Glomerular visceral epithelial cell (primary cell): ENCODE measurements around the gene ANXA9.
A peak's percentile ranks its signal among the peaks of the same experiment; 100 is the strongest.

ENCODE experiments used
- DNase-seq: peaks from one replicate; pipeline ENCODE4 v3.0.0-alpha.2; 2016; ENCODE audit errors: extremely low spot score

The ANXA9 gene

GRCh38 chr1:150974580-150975478 lies 7.3 kb upstream of the ANXA9 start, which contains the start of gene CERS2:
CERS2 (minus strand) TSS chr1:150974835; CDS start chr1:150969090, 5,745 bp downstream.
- peak; percentile 87 for DNase-seq

- DNase-seq, result no peak
These were observed 5.7 kb upstream of the ANXA9 start for GRCh38 chr1:150976401-150976821.

DNA sequence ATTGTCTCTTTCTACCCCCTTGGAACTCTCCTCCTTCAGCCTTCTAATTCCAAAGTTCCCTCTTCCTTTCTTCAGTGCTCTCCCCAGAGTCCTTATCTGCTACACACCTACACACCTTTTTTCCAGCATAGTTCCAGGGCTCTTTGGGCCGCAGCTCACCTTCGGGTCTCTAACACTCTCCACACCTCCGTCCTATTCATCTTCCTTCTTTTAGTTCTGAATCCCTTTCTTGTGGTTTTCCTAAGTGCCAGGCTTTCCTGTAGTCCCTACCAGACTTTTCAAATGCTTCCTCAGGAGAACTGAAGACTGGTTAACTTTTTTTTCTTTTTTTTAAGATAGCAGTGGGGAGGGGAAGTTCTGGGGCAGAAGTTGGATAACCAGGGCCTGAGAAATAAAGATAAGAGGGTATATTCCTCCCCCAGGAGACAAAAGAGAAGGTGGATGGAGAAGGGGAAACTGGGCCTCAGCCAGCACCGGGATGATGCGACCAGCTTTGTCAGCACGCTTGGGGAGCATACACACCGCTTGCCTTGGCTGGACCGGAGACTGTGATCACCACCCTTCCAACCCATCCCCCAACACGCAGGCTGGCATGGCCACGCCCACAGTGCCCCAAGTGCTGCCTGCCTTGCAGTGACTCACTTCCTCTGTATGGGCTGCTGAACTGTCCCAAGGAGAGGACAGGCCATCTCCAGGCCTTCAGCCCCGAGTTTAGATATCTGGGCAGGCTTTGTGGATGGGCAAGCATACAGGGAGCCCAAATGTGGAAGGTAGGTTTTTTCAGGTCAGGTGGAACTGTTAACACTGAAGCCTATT lies 5.0 kb upstream of the ANXA9 start:
- peak; percentile 93 for DNase-seq

- DNase-seq, result peak; percentile 91
These were observed 2.7 kb upstream of the ANXA9 start for GRCh38 chr1:150979092-150980056.

DNA sequence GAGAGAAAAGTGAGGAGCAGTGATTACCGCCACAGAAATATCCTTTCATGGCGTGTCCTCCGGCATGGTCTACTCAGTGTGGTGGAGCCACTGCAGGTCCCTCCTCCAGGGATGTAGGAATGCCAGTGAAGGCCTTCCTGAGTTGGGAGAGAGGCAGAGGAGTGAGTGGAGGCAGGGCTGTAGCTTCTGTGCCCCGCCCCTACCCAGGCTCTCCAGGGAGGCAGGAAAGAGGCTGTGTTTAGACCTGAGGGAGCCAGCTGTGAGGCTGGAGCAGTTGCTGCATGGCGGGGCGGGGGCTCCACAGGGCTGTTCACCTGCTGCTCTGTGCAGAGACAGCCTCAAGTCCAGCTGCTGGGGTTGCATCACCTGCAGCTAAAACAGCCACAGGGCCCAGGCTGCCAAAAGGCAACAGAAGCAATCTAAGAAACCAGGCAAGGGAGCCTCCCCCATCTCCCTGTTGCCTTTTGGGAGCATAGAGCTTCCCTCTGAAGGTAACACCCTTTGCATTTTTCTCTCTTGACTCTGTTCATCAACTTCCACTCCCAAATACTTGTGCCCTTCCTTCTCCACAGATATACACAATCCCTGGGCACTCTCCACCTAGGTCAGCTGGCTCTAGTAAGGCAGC lies 801 bp upstream of the ANXA9 start:
- no peak for DNase-seq

GRCh38 chr1:150985179-150985825 lies 3.2 kb downstream of the ANXA9 start:
- DNase-seq, result no peak

- no peak for DNase-seq
These were observed 5.8 kb downstream of the ANXA9 start for GRCh38 chr1:150987924-150988323.

DNA sequence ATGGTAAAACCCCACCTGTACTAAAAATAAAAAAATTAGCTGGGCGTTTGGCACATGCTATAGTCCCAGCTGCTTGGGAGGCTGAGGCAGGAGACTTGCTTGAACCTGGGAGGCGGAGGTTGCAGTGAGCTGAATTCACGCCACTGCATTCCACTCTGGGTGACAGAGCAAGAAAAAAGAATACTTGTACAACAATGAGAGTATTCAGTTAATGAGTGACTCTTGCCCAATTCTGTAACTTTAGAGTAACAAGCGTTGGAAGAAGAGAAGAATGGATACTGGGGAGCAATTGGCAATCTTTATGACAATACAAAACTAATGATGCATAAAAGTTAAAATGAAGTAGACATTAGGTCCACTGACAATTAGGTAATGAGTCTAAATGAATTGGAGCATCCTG lies 10.5 kb downstream of the ANXA9 start:
- no peak for DNase-seq

- no peak for DNase-seq
These were observed 12.2 kb downstream of the ANXA9 start for GRCh38 chr1:150994248-150994647.

- no peak for DNase-seq
These were observed 13.4 kb downstream of the ANXA9 start for GRCh38 chr1:150995460-150995859.

- no peak for DNase-seq
These were observed 13.8 kb downstream of the ANXA9 start for GRCh38 chr1:150995896-150996295.

GRCh38 chr1:150997126-150997872 lies 15.2 kb downstream of the ANXA9 start:
- no peak for DNase-seq

- no peak for DNase-seq
These were observed 15.9 kb downstream of the ANXA9 start for GRCh38 chr1:150997949-150998348.

DNA sequence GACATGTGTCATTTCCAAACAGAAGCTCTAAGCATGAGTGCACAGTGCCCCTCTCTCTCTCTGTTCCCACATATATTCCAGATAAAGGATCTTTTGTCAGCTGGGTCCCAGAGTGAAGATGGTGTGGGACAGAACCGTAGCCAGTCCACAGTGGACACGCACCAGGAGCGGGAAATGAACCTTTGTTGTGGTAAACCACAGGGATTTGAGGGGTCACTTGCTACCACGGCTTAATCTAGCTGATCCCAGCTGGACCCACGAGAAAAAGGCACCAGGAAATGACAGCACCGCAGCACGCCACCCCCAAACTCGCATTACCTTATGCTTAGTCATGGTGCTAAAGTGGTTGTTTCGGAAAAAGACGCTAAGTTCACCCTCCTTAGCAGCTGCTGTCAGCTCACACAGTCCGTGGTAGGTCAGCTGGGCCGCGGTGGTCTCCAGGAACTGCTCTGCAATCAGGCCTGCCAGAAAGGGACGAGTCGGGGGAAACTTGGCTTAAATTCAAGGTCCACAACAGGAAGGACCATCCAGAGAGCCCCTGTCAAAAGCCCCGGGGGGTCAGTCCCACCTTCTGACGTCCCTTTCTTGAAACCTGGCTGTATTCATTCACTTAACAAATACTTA lies 17.1 kb downstream of the ANXA9 start:
- peak; percentile 93 for DNase-seq

GRCh38 chr1:150999926-151000325 lies 17.8 kb downstream of the ANXA9 start:
- DNase-seq, result no peak

GRCh38 chr1:151000408-151000807 lies 18.3 kb downstream of the ANXA9 start:
- no peak for DNase-seq

GRCh38 chr1:151001602-151002001 lies 19.5 kb downstream of the ANXA9 start:
- peak; percentile 81 for DNase-seq

GRCh38 chr1:151002051-151002450 lies 20.0 kb downstream of the ANXA9 start:
- DNase-seq, result no peak

DNA sequence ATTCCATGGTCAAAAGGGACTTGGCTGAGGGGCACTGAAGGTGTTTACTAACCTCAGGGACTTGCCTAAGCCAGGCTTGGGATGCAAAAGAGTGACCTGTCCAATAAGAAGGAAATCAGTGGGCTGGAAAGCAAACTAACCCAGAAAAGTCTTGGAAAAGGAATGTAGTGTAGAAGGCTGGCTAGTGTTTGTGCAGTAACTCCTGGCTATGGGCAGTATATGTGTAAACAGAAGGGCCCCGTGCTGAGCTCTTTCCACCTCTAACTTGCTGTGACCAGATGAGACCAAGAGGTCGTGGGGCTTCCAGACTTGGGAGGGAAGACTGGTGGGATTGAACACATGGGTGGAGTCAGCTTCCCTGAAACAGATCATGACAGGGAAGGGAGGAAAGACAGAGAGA lies 20.5 kb downstream of the ANXA9 start:
- no peak for DNase-seq
